GM21576 (cell line): ENCODE measurements around the gene DUSP23.

Source experiments
- ATAC-seq: cut with Tn5 transposase; IDR thresholded peaks from one replicate; pipeline ENCODE4 v1.9.1; 2021; ENCODE audit warnings: mild to moderate bottlenecking, moderate library complexity; ENCODE audit not compliant: unreplicated experiment

Gene DUSP23

DNA sequence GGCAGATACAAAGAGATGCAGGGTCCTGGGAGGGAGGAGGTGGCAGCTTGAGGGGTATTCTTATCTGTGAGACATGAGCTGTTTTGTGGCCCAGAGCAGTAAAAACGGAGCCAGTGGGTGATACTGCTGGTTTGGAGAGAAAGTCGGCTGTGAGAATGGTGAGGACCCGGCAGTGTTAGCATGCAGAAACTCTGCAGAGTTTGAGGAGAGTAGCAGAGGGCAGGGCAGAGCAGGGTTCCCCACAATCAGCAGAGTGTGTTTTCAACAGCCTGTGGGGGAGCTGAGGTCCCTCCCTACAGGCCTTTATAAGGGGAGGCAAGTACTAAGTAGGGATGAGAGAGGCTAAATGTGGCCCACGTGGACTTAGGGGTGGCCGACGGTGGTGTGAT is 46.3 kb downstream of the DUSP23 start:
- no peak for ATAC-seq

DNA sequence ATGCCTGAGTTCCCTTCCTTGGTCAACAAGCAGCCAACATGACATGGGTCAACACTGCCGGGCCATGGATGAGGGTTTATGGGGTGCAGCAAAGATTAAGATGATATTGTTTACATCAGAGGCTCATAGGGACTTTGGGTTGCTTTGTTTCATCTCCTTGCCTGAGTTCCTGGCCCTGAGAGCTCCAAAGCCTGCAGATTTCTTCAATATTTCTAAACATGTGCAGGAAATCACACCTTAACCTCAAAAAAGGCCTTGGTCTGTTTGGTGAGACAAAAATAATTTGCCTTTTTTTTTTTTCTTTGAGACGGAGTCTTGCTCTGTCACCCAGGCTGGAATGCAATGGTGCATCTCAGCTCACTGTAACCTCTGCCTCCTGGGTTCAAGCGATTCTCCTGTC is 46.8 kb downstream of the DUSP23 start:
- no peak for ATAC-seq

DNA sequence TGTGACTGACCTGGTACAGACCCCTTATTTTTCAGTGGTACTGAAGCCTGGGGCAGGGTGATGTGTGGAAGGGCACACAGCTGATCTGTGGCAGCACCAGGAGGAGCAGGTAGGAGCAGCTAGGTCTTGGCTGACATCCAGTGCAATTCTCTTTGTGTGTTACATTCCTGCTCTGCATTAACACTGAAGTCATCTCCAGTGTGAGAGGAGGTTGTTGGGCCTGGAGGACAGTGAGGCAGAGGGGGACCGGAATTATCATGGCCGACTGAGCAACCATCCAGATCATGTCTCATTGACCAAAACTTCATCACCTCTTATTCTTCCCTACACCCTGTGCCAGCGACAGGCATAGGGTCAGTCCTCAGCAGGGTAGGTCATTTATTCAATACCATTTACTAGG is 47.4 kb downstream of the DUSP23 start:
- ATAC-seq: no peak

DNA sequence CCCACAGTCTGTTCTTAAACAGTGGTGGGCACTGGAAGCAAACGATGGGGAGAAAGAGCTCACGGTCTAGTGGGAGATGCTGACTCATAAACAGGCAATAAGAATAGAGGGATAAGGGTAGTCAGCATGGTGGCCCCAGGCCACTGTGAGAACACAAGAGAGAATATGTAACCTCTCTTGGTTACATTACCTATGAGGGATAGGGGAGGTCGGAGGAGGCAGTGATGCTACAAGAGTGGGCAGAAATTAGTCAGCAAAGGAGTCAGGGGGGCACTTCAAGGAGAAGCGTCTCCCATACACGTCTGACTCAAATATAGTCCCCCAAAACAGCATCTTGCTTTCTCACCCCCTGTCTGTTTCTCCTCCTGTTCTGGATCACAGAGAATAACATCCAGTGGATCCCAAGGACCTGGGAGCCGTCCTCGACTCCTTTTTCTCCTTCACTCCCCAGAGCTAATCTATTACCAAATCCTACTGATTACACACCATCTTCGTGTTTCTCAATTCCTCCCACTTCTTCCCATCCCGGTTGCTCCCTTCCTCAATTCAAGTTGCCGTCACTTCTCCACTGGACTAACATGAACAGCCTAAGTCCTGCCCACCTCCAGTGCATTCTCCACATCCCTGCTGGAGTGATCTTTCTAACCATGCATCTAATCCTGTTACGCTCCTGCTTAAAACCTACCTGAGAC is 48.0 kb downstream of the DUSP23 start:
- ATAC-seq: no peak

DNA sequence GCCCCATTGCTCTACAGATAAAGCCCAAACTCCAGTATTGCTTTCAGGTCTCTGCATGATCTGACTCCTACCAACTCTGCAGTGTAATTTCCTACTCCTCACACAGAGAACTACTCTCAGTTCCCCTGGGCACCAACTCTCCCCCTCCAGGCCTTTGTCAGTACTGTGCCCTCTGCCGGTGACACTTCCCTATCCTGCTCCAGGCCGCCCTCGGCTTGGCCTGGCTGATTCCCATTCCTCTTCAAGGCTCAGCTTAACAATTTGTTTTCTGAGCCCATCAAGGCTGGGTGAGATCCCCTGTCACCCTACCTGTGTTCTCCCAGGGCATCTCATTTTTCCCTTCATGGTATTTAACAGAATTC is 48.5 kb downstream of the DUSP23 start:
- ATAC-seq: peak; percentile 86

DNA sequence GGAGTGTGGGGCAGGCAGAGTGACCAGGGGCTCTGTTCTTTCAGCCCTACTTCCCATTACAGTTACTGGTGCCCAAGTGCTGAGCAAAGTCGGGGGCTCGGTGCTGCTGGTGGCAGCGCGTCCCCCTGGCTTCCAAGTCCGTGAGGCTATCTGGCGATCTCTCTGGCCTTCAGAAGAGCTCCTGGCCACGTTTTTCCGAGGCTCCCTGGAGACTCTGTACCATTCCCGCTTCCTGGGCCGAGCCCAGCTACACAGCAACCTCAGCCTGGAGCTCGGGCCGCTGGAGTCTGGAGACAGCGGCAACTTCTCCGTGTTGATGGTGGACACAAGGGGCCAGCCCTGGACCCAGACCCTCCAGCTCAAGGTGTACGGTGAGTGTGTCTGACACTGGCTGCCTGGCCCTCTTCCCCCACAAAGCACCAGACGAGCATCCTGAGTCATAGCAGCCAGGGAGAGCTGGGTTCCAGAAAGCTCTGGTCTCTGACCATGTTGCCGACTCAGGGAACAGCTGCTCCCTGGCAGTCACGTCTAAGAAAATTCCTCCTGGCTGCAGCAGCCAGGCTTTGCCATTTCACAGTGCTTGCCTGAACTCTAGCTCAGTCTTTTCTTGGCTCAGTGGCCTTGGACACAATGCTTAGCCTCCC is 49.2 kb downstream of the DUSP23 start:
- ATAC-seq: no peak

DNA sequence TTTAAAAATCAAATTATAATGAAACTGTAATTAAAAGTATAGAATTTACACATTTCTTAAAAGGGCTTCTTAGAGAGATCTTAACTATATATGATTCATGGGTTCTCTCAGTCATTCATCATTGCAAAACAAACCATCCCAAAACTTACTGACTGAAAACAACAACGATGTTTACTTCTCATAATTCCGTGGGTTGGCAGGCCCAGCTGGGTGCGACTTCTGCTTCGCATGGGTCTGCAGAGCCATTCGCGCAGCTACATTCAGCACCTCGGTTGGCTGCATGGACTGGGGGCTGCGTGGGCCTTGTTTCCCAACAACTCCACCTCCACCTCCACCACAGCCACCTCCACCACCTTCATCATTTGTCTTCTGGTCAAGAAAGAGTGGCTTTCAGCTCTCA is 50.0 kb downstream of the DUSP23 start:
- no peak for ATAC-seq

DNA sequence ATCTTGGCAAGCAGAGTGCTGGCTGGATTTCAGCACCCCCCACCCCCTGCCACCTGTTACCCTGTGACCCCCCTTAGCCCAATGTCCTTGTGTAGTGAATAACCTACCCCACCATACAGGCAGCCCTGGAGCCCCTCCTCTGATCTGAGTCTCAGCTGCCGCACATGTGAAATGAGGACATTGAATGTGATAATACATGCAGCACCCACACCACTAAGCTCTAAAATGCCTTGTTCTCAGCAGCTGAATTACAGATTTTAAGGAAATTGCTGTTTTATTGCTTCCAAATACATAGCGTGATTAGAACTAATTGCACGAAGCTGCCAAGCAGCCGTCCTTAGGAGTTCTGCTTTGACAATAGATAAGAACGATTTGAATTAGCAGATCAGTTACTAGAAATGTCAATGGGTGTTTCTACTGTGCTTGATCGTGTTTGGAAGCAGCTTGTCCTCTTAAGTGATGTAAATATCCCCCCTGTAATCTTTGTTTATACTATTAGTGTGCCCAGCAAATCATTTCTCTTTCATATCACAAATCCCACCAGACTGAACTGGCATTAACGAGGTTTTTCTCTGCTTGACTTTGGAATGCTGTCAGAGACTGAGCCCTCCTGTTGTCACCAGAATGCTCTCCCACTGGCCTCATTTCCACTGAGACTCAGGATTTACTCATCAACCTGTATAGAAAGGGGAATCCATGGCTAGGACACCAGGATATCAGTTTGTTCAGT is 50.8 kb downstream of the DUSP23 start:
- no peak for ATAC-seq
